Measurements from ENCODE around the gene NHSL1.

DNA sequence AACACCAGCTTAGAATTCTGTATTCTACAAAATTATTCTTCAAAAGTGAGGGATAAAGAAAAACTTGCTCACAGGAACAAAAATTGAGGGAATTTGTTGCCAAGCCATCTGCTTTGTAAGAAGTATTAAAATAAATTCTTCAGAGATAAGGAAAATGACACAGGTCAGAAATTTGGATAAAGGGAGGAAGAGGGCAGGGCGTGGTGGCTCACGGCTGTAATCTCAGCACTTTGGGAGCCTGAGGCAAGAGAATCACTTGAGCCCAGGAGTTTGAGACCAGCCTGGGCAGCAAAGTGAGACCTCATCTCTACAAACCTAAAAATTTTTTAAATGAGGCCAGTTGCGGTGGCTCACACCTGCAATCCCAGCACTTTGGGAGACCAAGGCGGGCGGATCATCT, 109.7 kb downstream of the NHSL1 start:
- TF ChIP-seq POLR2A (IDR thresholded peaks at IDR 0.05; ENCODE audit: low read depth, low read length) (no peak), POLR2AphosphoS5 (IDR thresholded peaks at IDR 0.05; ENCODE audit: low read depth, low read length) (no peak), TAF1 (IDR thresholded peaks at IDR 0.05; ENCODE audit: borderline replicate concordance, low read depth, low read length) (no peak)

Measured in GM12892 (cell line).